Measurements from ENCODE around the gene KDM4C.
A peak's percentile ranks its signal among the peaks of the same experiment; 100 is the strongest.
"Not testable (repeated sequence)": the region's sequence is repeated elsewhere in the genome, so short reads cannot be mapped to it uniquely, and the experiment has no call there.

KDM4C gene

GRCh38 chr9:6806318-6806717 lies 48.5 kb downstream of the KDM4C start:
- ATAC-seq, H3K4me1 Mint-ChIP-seq, DNase-seq, H3K4me3 Mint-ChIP-seq, H3K27ac Mint-ChIP-seq, H3K27me3 Mint-ChIP-seq, H3K9me3 Mint-ChIP-seq: not testable (repeated sequence)
- H3K36me3 Mint-ChIP-seq (ENCODE audit: low read depth), result peaks cover 15% of the 10 kb centered on the region

DNA sequence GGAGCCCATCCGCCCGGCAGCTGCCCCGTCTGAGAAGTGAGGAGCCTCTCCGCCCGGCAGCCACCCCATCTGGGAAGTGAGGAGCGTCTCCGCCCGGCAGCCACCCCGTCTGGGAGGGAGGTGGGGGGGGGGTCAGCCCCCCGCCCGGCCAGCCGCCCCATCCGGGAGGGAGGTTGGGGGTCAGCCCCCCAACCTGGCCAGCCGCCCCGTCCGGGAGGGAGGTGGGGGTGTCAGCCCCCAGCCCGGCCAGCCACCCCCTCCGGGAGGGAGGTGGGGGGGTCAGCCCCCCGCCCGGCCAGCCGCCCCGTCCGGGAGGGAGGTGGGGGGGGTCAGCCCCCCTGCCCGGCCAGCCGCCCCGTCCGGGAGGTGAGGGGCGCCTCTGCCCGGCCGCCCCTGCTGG lies 49.9 kb downstream of the KDM4C start:
- H3K9me3 Mint-ChIP-seq, ATAC-seq, H3K27ac Mint-ChIP-seq: not testable (repeated sequence)

GRCh38 chr9:6811436-6811835 lies 53.7 kb downstream of the KDM4C start:
- Mint-ChIP-seq H3K4me3 (no peak overlapping the region), H3K27me3 (no peaks in the 10 kb centered on the region), H3K27ac (no peak overlapping the region), H3K36me3 (ENCODE audit: low read depth) (peaks cover 6% of the 10 kb centered on the region), H3K4me1 (peaks cover 3% of the 10 kb centered on the region), H3K9me3 (no peaks in the 10 kb centered on the region)
- ATAC-seq, result no peak
- DNase-seq, result no peak

More for the DNA sequence above, 49.9 kb downstream of the KDM4C start:
- H3K4me3 Mint-ChIP-seq, H3K27me3 Mint-ChIP-seq, H3K4me1 Mint-ChIP-seq, DNase-seq: not testable (repeated sequence)
- peaks cover 15% of the 10 kb centered on the region for H3K36me3 Mint-ChIP-seq (ENCODE audit: low read depth)

DNA sequence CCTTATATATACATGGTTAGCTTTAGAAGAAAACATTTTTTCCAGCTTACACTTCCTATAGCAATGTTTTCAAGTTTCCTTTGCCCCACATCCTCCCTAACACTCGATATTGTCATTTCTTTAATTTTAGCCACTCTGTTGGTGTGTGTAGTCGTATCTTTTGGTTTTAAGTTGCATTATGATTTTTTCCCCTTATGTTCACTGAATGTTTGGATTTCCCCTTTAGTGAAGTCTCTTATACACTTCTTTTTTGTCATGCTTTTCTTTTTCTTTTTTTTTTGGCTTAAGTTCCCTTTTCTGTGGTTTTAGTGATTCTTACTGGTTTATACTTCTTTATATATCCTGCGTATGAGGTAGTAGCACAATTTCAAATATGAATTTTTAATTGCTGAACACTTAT lies 58.8 kb downstream of the KDM4C start:
- Mint-ChIP-seq H3K4me3 (no peak overlapping the region), H3K27ac (peak overlapping the region; percentile 6)
- ATAC-seq, result no peak

DNA sequence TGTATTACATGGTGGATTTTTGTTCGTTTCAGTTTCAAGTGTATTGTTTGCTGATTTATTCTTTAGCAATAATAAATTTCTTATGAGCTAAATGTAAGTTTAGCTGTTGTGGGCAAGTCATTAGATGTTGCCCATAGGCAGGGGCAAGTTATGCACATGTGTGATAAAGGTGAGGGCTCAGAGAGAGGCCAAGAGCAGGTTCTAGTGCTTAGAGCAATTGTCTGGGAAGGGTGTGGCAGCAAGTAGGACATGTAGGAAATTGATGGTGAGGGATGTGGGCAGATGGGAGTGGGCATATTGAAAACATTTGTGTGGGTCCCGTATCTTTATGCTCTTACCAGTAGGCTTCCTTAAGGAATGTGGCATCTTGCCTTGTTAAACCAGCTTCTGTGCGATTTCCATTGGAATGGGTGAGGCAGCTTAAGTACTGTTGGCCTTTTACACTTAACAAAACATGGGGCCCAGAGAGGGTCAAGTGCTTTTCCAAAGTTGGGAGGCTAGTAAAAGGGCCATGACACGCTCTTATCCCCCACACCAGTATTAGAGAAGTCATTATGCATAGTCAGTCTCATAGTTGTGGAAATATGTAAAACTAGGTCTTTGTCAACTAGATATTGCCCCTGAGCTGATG lies 60.6 kb downstream of the KDM4C start:
- H3K27me3 Mint-ChIP-seq, result no peaks in the 10 kb centered on the region
- H3K4me3 Mint-ChIP-seq, result no peak overlapping the region
- no peaks in the 10 kb centered on the region for H3K9me3 Mint-ChIP-seq
- H3K27ac Mint-ChIP-seq, result peak overlapping the region; percentile 44
- DNase-seq, result no peak
- peaks cover 19% of the 10 kb centered on the region for H3K36me3 Mint-ChIP-seq (ENCODE audit: low read depth)
- ATAC-seq, result no peak
- peaks cover 13% of the 10 kb centered on the region for H3K4me1 Mint-ChIP-seq

More for the DNA sequence above, 58.8 kb downstream of the KDM4C start:
- no peak for DNase-seq
- Mint-ChIP-seq H3K9me3 (no peaks in the 10 kb centered on the region), H3K4me1 (peaks cover 13% of the 10 kb centered on the region), H3K27me3 (no peaks in the 10 kb centered on the region), H3K36me3 (ENCODE audit: low read depth) (peaks cover 15% of the 10 kb centered on the region)

DNA sequence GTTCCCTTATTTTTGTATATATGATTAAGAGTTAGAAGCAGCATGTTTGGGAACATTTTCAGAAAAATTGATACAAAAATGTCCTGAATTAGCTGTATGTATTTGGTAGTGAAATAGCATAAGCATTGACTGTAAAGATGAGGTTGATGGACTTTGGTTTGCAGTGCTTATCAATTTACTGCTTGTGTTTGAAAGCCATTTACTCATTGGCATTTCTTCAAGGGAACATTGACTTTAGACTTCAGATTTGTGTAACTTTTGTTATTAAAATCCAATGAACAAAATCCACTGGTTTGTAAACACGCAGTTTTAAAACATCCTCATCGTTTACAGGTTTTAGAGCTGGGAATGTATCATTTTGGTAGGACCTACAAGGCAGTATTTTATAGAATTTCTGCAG lies 61.3 kb downstream of the KDM4C start:
- DNase-seq (no peak), ATAC-seq (no peak)
- H3K9me3 Mint-ChIP-seq, result no peaks in the 10 kb centered on the region
- H3K27ac Mint-ChIP-seq, result no peak overlapping the region
- H3K4me3 Mint-ChIP-seq, result no peak overlapping the region
- H3K4me1 Mint-ChIP-seq, result peaks cover 13% of the 10 kb centered on the region
- no peaks in the 10 kb centered on the region for H3K27me3 Mint-ChIP-seq
- H3K36me3 Mint-ChIP-seq (ENCODE audit: low read depth), result peaks cover 21% of the 10 kb centered on the region

- H3K4me3 Mint-ChIP-seq, result no peak overlapping the region
- no peaks in the 10 kb centered on the region for H3K27me3 Mint-ChIP-seq
- H3K27ac Mint-ChIP-seq, result no peak overlapping the region
- DNase-seq (no peak), ATAC-seq (no peak)
- peaks cover 13% of the 10 kb centered on the region for H3K4me1 Mint-ChIP-seq
- H3K9me3 Mint-ChIP-seq, result no peaks in the 10 kb centered on the region
- H3K36me3 Mint-ChIP-seq (ENCODE audit: low read depth), result peaks cover 20% of the 10 kb centered on the region
Measured at GRCh38 chr9:6819529-6819928, 61.8 kb downstream of the KDM4C start.

- ATAC-seq, result no peak
- DNase-seq, result no peak
- H3K27me3 Mint-ChIP-seq, result no peaks in the 10 kb centered on the region
- H3K27ac Mint-ChIP-seq, result no peak overlapping the region
- no peak overlapping the region for H3K4me3 Mint-ChIP-seq
- no peaks in the 10 kb centered on the region for H3K9me3 Mint-ChIP-seq
- H3K4me1 Mint-ChIP-seq, result peaks cover 12% of the 10 kb centered on the region
- peaks cover 25% of the 10 kb centered on the region for H3K36me3 Mint-ChIP-seq (ENCODE audit: low read depth)
Measured at GRCh38 chr9:6822696-6823095, 64.9 kb downstream of the KDM4C start.

GRCh38 chr9:6827439-6828145 lies 69.8 kb downstream of the KDM4C start:
- Mint-ChIP-seq H3K27ac (peak overlapping the region; percentile 29), H3K4me3 (no peak overlapping the region), H3K36me3 (ENCODE audit: low read depth) (peaks cover 37% of the 10 kb centered on the region), H3K27me3 (no peaks in the 10 kb centered on the region), H3K9me3 (peaks cover 5% of the 10 kb centered on the region), H3K4me1 (peaks cover 8% of the 10 kb centered on the region)
- DNase-seq (peak; percentile 29), ATAC-seq (peak; percentile 59)

DNA sequence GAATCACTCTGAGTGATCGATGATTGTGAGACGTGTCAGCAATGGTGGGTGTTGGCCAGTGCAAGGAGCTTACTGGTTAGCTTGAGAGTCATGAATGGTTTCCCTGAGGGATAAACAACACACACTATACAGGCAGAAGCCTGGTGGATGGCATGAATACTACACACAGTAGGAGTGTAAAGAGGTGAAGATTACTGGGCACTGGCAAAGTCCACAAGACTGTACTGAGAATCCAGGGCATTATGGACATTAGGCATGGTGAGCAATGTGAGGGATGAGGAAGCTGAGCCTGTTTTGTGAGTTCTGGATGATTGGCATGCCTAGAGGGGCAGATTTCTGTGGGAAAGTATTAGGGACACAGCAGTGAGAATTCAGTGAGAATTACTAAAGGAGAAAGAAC lies 71.3 kb downstream of the KDM4C start:
- Mint-ChIP-seq H3K4me1 (peaks cover 8% of the 10 kb centered on the region), H3K9me3 (peaks cover 5% of the 10 kb centered on the region), H3K27me3 (no peaks in the 10 kb centered on the region), H3K27ac (peak overlapping the region; percentile 0), H3K4me3 (no peak overlapping the region), H3K36me3 (ENCODE audit: low read depth) (peaks cover 42% of the 10 kb centered on the region)
- DNase-seq, result no peak
- ATAC-seq, result peak; percentile 36

DNA sequence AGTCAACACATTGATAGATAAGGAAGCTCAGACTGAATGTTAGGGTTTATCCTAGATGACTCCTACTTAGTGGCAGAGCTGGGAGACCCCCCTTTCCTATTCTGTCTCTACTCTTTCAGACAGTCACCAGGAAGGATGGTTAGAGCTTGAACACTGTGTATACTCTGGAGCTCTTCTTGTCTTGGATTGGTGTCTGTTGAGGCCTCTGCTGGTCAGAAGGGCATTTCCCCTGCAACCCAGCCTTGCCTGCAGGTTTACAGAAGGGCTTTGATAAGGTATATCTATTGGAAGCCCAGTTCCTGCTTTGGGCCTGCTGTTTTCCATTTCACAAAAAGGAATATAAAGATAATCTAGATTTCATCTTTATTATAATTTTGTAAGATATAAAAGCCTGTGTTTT lies 71.8 kb downstream of the KDM4C start:
- Mint-ChIP-seq H3K27me3 (no peaks in the 10 kb centered on the region), H3K36me3 (ENCODE audit: low read depth) (peaks cover 45% of the 10 kb centered on the region), H3K4me3 (no peak overlapping the region), H3K4me1 (peaks cover 8% of the 10 kb centered on the region), H3K27ac (no peak overlapping the region), H3K9me3 (peaks cover 5% of the 10 kb centered on the region)
- DNase-seq, result no peak
- ATAC-seq, result no peak

DNA sequence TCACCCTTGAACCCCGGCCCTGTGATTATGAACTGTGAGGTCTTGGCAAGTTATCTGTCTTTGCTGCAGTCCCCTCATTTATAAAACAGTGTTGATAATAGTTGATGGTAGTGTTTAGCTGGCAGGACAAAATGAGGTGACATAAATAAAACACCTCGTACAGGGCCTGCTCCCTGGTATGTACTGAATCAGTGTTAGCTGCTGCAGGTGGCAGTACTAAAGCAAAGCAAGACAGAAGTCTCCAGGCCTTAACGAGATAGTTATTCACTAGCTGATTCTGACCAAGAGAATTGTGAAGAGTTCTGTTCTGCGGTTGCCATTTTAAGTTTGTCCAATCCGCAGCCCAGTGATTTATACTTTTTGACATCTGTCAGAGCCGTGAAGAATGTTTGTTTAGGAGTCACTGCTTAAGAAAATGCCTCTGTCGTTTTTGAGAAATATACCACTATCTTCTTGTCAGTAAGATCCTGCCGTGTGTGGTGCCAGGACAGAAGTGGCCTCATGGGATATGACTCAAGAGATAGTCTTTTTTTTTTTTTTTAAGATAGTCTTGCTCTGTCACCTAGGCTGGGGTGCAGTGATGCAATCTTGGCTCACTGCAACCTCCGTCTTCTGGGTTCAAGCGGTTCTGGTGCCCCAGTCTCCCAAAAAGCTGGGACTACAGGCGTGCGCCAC lies 75.9 kb downstream of the KDM4C start:
- H3K4me1 Mint-ChIP-seq, result no peaks in the 10 kb centered on the region
- H3K27ac Mint-ChIP-seq, result no peak overlapping the region
- H3K4me3 Mint-ChIP-seq, result no peak overlapping the region
- H3K36me3 Mint-ChIP-seq (ENCODE audit: low read depth), result peaks cover 54% of the 10 kb centered on the region
- ATAC-seq, result no peak
- no peak for DNase-seq
- H3K9me3 Mint-ChIP-seq, result peaks cover 5% of the 10 kb centered on the region
- no peaks in the 10 kb centered on the region for H3K27me3 Mint-ChIP-seq

DNA sequence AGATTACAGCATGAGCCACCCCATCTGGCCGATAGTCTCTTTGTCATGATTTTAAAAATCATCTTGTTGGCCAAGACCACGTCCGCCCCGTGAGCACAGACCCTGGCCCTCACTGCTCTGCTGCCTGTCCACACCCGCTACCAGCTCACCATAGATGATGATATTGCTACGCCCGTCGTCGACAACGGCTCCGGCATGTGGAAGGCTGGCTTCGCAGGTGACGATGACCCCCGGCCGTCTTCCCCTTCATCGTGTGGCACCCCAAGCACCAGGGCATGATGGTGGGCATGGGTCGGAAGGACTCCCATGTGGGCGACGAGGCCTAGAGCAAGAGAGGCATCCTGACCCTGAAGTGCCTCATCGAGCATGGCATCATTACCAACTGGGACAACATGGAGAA lies 76.5 kb downstream of the KDM4C start:
- peaks cover 5% of the 10 kb centered on the region for H3K9me3 Mint-ChIP-seq
- ATAC-seq, result no peak
- H3K36me3 Mint-ChIP-seq (ENCODE audit: low read depth), result peaks cover 49% of the 10 kb centered on the region
- H3K27ac Mint-ChIP-seq, result no peak overlapping the region
- DNase-seq, result no peak
- no peaks in the 10 kb centered on the region for H3K27me3 Mint-ChIP-seq
- H3K4me1 Mint-ChIP-seq, result no peaks in the 10 kb centered on the region
- no peak overlapping the region for H3K4me3 Mint-ChIP-seq

- Mint-ChIP-seq H3K27me3 (no peaks in the 10 kb centered on the region), H3K27ac (no peak overlapping the region), H3K4me1 (peaks cover 5% of the 10 kb centered on the region), H3K36me3 (ENCODE audit: low read depth) (peaks cover 30% of the 10 kb centered on the region), H3K4me3 (no peak overlapping the region), H3K9me3 (no peaks in the 10 kb centered on the region)
- ATAC-seq (no peak), DNase-seq (no peak)
Measured at GRCh38 chr9:6838158-6838557, 80.4 kb downstream of the KDM4C start.

- no peak overlapping the region for H3K27ac Mint-ChIP-seq
- peaks cover 6% of the 10 kb centered on the region for H3K36me3 Mint-ChIP-seq (ENCODE audit: low read depth)
- DNase-seq, result no peak
- no peaks in the 10 kb centered on the region for H3K9me3 Mint-ChIP-seq
- H3K4me3 Mint-ChIP-seq, result no peak overlapping the region
- no peaks in the 10 kb centered on the region for H3K27me3 Mint-ChIP-seq
- H3K4me1 Mint-ChIP-seq, result peaks cover 7% of the 10 kb centered on the region
- no peak for ATAC-seq
Measured at GRCh38 chr9:6842584-6842947, 84.8 kb downstream of the KDM4C start.

Measured in activated naive CD8-positive, alpha-beta T cell treated with anti-CD3 and anti-CD28 coated beads, Interleukin-2, amount 50 U/mL, for 24 hours (primary cell).